Measurements from ENCODE around the gene BRD9.
A peak's percentile ranks its signal among the peaks of the same experiment; 100 is the strongest.
"Not testable (repeated sequence)": the region's sequence is repeated elsewhere in the genome, so short reads cannot be mapped to it uniquely, and the experiment has no call there.

The BRD9 gene

DNA sequence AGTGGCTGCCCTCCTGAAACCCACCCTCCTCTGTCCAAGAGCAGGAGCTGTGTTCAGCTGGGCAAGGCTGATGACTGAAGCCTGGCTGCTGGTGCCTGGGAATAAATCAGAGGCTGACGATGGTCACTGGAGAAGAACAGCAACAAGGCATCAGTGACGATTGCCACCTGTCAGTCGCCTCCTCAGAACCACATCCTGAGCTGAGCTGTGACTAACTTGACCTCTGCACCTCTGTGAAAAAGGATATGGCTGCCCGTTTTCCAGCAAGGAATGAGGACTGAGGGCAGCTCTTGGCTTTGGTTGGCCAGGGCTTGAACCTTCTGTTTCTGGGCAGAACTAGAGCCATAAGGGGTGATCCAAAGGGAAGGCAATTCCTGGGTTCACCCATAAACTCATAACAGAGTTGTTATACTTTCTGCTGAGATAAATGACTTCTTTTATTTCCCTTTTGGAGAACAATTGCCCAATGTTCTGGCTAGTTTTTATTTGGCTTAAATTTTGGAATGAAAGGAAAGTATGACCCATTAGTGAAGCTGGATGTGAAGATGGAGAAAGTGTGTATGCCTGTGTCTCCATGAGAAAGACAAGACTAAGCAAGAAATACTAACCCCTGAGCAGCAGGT is 40.1 kb upstream of the BRD9 start:
- Histone ChIP-seq H3K36me3 (ENCODE audit: control insufficient read depth, insufficient read depth, low read length) (no peaks in the 10 kb centered on the region), H3K27ac (ENCODE audit: low read depth, low read length, severe bottlenecking) (no peak overlapping the region), H3K4me3 (ENCODE audit: extremely low read depth, insufficient read depth, low read length, poor library complexity, severe bottlenecking) (no peak overlapping the region), H3K4me1 (ENCODE audit: control insufficient read depth, insufficient read depth, low read length, poor library complexity, severe bottlenecking) (no peaks in the 10 kb centered on the region), H3K9me3 (ENCODE audit: control insufficient read depth, low read length) (no peaks in the 10 kb centered on the region)
- WGBS, 2 experiments (ENCODE audit: insufficient coverage in 2 of 2), result 87 to 90% methylated on average over 4 of the region's 4 CpGs

DNA sequence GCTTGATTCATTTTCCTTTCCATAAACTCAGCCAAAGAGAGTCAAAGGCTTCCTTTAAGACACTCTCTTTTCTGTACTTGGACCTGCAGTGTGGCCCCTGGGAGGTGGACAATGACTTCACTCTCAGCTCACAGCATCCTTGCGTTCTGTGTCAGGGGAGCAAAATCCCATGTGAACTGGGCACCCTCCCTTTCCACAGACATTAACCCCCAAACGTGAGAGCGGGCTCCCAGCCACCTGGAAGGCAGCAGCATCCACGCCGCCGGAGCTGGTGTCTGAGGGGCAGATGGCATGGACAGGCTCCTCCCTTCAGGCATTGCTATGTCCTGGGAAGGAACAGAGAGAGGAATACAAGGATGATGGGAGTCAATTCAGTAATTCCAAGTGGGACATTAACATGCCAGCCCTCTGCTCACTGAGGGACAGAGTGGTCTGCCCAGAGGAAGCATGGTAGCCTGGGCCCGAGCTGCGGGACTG is 39.6 kb upstream of the BRD9 start:
- Histone ChIP-seq H3K4me1 (ENCODE audit: control insufficient read depth, insufficient read depth, low read length, poor library complexity, severe bottlenecking) (no peaks in the 10 kb centered on the region), H3K9me3 (ENCODE audit: control insufficient read depth, low read length) (no peaks in the 10 kb centered on the region), H3K4me3 (ENCODE audit: extremely low read depth, insufficient read depth, low read length, poor library complexity, severe bottlenecking) (no peak overlapping the region), H3K27ac (ENCODE audit: low read depth, low read length, severe bottlenecking) (no peak overlapping the region), H3K36me3 (ENCODE audit: control insufficient read depth, insufficient read depth, low read length) (no peaks in the 10 kb centered on the region)
- WGBS, 2 experiments (ENCODE audit: insufficient coverage in 2 of 2), result 84 to 88% methylated on average over 3 to 5 of the region's 8 CpGs

GRCh38 chr5:931570-932145 is 39.1 kb upstream of the BRD9 start:
- Histone ChIP-seq H3K9me3 (ENCODE audit: control insufficient read depth, low read length) (no peaks in the 10 kb centered on the region), H3K36me3 (ENCODE audit: control insufficient read depth, insufficient read depth, low read length) (no peaks in the 10 kb centered on the region), H3K27ac (ENCODE audit: low read depth, low read length, severe bottlenecking) (no peak overlapping the region), H3K4me1 (ENCODE audit: control insufficient read depth, insufficient read depth, low read length, poor library complexity, severe bottlenecking) (peaks cover 2% of the 10 kb centered on the region), H3K4me3 (ENCODE audit: extremely low read depth, insufficient read depth, low read length, poor library complexity, severe bottlenecking) (no peak overlapping the region)
- WGBS, 2 experiments (ENCODE audit: insufficient coverage in 2 of 2), result 86 to 92% methylated on average over 12 to 13 of the region's 13 CpGs

DNA sequence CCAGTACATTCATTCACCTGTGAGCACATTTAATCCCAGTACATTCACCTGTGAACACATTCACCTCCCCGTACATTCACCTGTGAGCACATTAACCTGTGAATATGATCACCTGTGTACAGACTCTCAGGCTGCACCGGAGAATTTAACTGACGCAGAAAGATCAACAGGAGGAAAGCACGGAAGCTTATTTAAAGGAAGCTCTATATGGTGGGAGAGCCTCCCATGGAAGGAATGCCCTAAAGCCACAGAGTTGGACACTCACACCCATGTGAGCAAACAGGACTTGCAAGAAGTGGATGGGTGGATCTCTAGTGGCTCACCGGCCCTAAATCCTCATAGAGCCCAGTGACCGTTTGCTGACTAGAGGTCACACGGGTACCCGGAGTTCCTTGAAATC is 38.3 kb upstream of the BRD9 start:
- WGBS, 2 experiments (ENCODE audit: insufficient coverage in 2 of 2), result 92 to 96% methylated on average over 4 to 8 of the region's 8 CpGs
- Histone ChIP-seq H3K4me1 (ENCODE audit: control insufficient read depth, insufficient read depth, low read length, poor library complexity, severe bottlenecking) (peaks cover 5% of the 10 kb centered on the region), H3K9me3 (ENCODE audit: control insufficient read depth, low read length) (no peaks in the 10 kb centered on the region), H3K27ac (ENCODE audit: low read depth, low read length, severe bottlenecking) (no peak overlapping the region), H3K4me3 (ENCODE audit: extremely low read depth, insufficient read depth, low read length, poor library complexity, severe bottlenecking) (no peak overlapping the region), H3K36me3 (ENCODE audit: control insufficient read depth, insufficient read depth, low read length) (no peaks in the 10 kb centered on the region)

- H3K4me1 ChIP-seq (ENCODE audit: control insufficient read depth, insufficient read depth, low read length, poor library complexity, severe bottlenecking), result peaks cover 5% of the 10 kb centered on the region
- H3K4me3 ChIP-seq (ENCODE audit: extremely low read depth, insufficient read depth, low read length, poor library complexity, severe bottlenecking), result no peak overlapping the region
Measured at GRCh38 chr5:929596-929995, 37.0 kb upstream of the BRD9 start.

DNA sequence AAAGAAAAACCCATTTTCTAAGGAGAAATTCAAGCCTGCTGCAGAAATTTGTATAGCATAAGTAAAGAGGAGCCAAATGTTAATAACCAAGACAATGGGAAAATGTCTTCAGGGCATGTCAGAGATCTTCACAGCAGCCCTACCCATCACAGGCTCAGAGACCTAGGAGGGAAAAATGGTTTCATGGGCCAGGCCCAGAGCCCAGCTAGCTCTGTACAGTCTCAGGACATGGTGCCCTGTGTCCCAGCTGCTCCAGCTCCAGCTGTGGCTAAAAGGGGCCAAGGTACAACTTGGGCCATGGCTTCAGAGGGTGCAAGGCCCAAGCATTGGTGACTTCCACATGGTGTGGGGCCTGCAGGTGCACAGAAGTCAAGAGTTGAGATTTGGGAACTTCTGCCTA is 36.6 kb upstream of the BRD9 start:
- not testable (repeated sequence) for H3K9me3 ChIP-seq (ENCODE audit: control insufficient read depth, low read length); H3K4me3 ChIP-seq (ENCODE audit: extremely low read depth, insufficient read depth, low read length, poor library complexity, severe bottlenecking); H3K4me1 ChIP-seq (ENCODE audit: control insufficient read depth, insufficient read depth, low read length, poor library complexity, severe bottlenecking); H3K36me3 ChIP-seq (ENCODE audit: control insufficient read depth, insufficient read depth, low read length); H3K27ac ChIP-seq (ENCODE audit: low read depth, low read length, severe bottlenecking)

More at GRCh38 chr5:929596-929995, 37.0 kb upstream of the BRD9 start:
- Histone ChIP-seq H3K9me3 (ENCODE audit: control insufficient read depth, low read length) (no peaks in the 10 kb centered on the region), H3K36me3 (ENCODE audit: control insufficient read depth, insufficient read depth, low read length) (no peaks in the 10 kb centered on the region), H3K27ac (ENCODE audit: low read depth, low read length, severe bottlenecking) (no peak overlapping the region)

- H3K27ac ChIP-seq (ENCODE audit: low read depth, low read length, severe bottlenecking), result no peak overlapping the region
- no peak overlapping the region for H3K4me3 ChIP-seq (ENCODE audit: extremely low read depth, insufficient read depth, low read length, poor library complexity, severe bottlenecking)
Measured at GRCh38 chr5:927172-928015, 34.8 kb upstream of the BRD9 start.

DNA sequence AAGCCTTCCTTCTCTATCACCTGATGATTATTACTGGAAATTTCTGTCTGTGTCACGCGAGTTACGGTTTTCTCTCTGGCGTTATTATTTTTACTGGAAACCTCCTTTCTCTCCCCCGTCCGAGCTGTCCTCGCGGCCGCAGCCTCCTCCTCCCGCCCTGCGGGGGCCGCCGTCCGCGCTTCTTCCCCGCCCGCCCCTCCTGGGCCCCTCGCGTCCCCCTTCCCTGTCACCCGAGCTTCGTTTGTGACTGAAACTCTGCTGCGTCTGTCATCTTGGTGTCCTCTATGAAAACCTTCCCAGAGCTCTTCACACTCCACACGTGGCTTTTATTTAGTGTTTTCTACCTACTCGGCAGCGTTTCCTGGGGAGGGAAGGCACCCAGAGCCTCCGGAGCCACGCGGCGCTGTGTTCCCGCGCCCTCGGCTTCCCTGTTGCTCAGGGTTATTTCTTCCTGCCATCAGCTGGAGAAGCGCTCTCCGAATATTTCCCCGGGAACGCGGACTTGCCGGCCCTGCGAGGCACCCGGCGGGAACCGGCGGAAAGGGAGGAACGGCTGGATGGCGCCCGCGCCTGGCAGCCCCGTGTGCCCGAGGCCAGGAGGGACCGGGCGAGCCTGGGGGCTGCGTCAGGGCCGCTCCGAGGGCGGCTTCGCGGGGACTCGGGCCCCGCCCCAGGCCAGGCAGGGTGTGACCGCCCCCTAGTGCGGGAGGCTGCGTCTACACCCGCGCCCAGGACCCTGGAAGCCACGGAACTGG is 34.0 kb upstream of the BRD9 start:
- Histone ChIP-seq H3K4me1 (ENCODE audit: control insufficient read depth, insufficient read depth, low read length, poor library complexity, severe bottlenecking) (peaks cover 5% of the 10 kb centered on the region), H3K27ac (ENCODE audit: low read depth, low read length, severe bottlenecking) (no peak overlapping the region), H3K9me3 (ENCODE audit: control insufficient read depth, low read length) (no peaks in the 10 kb centered on the region), H3K36me3 (ENCODE audit: control insufficient read depth, insufficient read depth, low read length) (peaks cover 7% of the 10 kb centered on the region), H3K4me3 (ENCODE audit: extremely low read depth, insufficient read depth, low read length, poor library complexity, severe bottlenecking) (peak overlapping the region; percentile 22)
- WGBS, 2 experiments (ENCODE audit: insufficient coverage in 2 of 2), result 17 to 21% methylated on average over 46 to 54 of the region's 65 CpGs

More at GRCh38 chr5:927172-928015, 34.8 kb upstream of the BRD9 start:
- no peaks in the 10 kb centered on the region for H3K36me3 ChIP-seq (ENCODE audit: control insufficient read depth, insufficient read depth, low read length)
- peaks cover 5% of the 10 kb centered on the region for H3K4me1 ChIP-seq (ENCODE audit: control insufficient read depth, insufficient read depth, low read length, poor library complexity, severe bottlenecking)
- WGBS, 2 experiments (ENCODE audit: insufficient coverage in 2 of 2), result 72 to 88% methylated on average over 18 to 19 of the region's 30 CpGs
- no peaks in the 10 kb centered on the region for H3K9me3 ChIP-seq (ENCODE audit: control insufficient read depth, low read length)

DNA sequence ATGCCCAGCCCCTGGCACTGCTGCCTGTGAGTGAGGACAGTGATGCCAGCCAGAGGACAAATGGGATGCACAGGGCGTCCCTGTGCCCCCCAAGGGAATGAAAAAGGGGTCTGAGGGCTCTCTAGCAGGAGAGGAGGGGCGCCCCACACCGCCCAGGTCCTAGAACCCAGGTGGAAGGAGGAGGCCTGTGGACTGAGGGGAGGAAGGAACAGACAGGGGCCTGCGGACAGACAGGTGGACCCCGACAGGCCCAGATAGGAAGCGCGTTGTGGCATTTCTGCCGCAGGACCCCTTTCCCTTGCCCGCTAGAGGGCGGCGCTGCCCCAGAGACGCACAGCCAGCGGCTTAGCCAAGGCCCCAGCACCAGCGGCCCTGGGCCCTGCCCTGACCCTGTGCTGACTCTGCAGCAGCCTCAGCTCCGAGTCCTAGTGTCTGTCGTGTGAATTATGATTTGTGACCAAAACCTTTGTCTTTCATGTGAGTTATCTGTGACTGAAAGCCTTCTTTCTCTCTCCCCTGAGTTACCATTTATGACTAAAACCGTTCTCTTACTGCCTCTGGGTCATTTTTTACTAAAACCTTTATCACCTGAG is 30.8 kb upstream of the BRD9 start:
- H3K4me1 ChIP-seq (ENCODE audit: control insufficient read depth, insufficient read depth, low read length, poor library complexity, severe bottlenecking), result peaks cover 14% of the 10 kb centered on the region
- H3K4me3 ChIP-seq (ENCODE audit: extremely low read depth, insufficient read depth, low read length, poor library complexity, severe bottlenecking), result no peak overlapping the region
- peaks cover 4% of the 10 kb centered on the region for H3K9me3 ChIP-seq (ENCODE audit: control insufficient read depth, low read length)
- H3K36me3 ChIP-seq (ENCODE audit: control insufficient read depth, insufficient read depth, low read length), result peaks cover 21% of the 10 kb centered on the region
- 22 to 29% methylated on average over 11 to 12 of the region's 17 CpGs for WGBS, 2 experiments (ENCODE audit: insufficient coverage in 2 of 2)
- no peak overlapping the region for H3K27ac ChIP-seq (ENCODE audit: low read depth, low read length, severe bottlenecking)

All from mesodermal cell (in vitro differentiated cells).